Bladder microvascular endothelial cell (primary cell): Measurements from ENCODE around the gene MTF1. TPM values are rescaled to one million over a fixed set of nuclear protein-coding genes. Genes with fewer than 3 reads are reported as not detected.

Experiments
- total RNA-seq: library from RNA; depleted of rRNA; stranded (reverse); fragments of >200 nt; gene quantifications from 2 replicates; pipeline ENCODE4 v1.2.3, GENCODE V29; 2014

MTF1 gene
- 1.9 and 4.8 TPM in 2 replicates for total RNA-seq

GRCh38 chr1:37859507-37860345 lies at the start of gene MTF1:
TSS of gene MTF1 (minus strand) at chr1:37859592. CDS start at chr1:37857658, 1,934 bp downstream.

GRCh38 chr1:37807555-37808368 lies 51.6 kb downstream of the MTF1 start, which contains the start of the genes C1orf122 and YRDC:
TSS of gene C1orf122 (plus strand) at chr1:37807790. CDS start at chr1:37808405, 615 bp downstream.
TSS of gene YRDC (minus strand) at chr1:37808208. CDS start at chr1:37808180, 28 bp downstream.

GRCh38 chr1:37793773-37794371 lies 65.5 kb downstream of the MTF1 start, which contains the start of gene MANEAL:
TSS of gene MANEAL (plus strand) at chr1:37793847. CDS start at chr1:37794183, 336 bp downstream.

GRCh38 chr1:37764888-37765441 lies 94.4 kb downstream of the MTF1 start, which contains the start of gene EPHA10:
TSS of gene EPHA10 (minus strand) at chr1:37765120. CDS start at chr1:37765066, 54 bp downstream.

Other genes starting within 250 kb of the MTF1 start
- gene RSPO1, start 224.7 kb downstream of the MTF1 start, total RNA-seq: not detected in 2 replicates
- gene CDCA8, start 167.1 kb downstream of the MTF1 start, total RNA-seq: 6.7 and 10.4 TPM in 2 replicates
- gene EPHA10, start 94.5 kb downstream of the MTF1 start, total RNA-seq: under 0.01 TPM in 1 of 2 replicates, not detected in the other
- gene MANEAL, start 65.7 kb downstream of the MTF1 start, total RNA-seq: 0.32 and 1.6 TPM in 2 replicates
- 7.4 and 8.8 TPM in 2 replicates for gene C1orf122, start 51.8 kb downstream of the MTF1 start, total RNA-seq
- 12.5 and 18.0 TPM in 2 replicates for gene YRDC, start 51.4 kb downstream of the MTF1 start, total RNA-seq
- gene INPP5B, start 87.5 kb upstream of the MTF1 start, total RNA-seq: 14.1 and 29.4 TPM in 2 replicates
- gene SF3A3, start 130.4 kb upstream of the MTF1 start, total RNA-seq: 82.6 and 115 TPM in 2 replicates
- 11.7 and 21.2 TPM in 2 replicates for gene FHL3, start 145.9 kb upstream of the MTF1 start, total RNA-seq
- 25.0 and 29.5 TPM in 2 replicates for gene UTP11, start 153.1 kb upstream of the MTF1 start, total RNA-seq
- gene POU3F1, start 187.2 kb upstream of the MTF1 start, total RNA-seq: not detected in 2 replicates